NCI-H82 treated with DMSO at 0.1 percent for 48 hours (cell line): ENCODE results near the gene ADAMTS17.

Experiments
- DNase-seq: peaks from one replicate; lab custom pipeline; 2025; ENCODE audit not compliant: unreplicated experiment; lab: John Stamatoyannopoulos, UW

The ADAMTS17 gene

DNA sequence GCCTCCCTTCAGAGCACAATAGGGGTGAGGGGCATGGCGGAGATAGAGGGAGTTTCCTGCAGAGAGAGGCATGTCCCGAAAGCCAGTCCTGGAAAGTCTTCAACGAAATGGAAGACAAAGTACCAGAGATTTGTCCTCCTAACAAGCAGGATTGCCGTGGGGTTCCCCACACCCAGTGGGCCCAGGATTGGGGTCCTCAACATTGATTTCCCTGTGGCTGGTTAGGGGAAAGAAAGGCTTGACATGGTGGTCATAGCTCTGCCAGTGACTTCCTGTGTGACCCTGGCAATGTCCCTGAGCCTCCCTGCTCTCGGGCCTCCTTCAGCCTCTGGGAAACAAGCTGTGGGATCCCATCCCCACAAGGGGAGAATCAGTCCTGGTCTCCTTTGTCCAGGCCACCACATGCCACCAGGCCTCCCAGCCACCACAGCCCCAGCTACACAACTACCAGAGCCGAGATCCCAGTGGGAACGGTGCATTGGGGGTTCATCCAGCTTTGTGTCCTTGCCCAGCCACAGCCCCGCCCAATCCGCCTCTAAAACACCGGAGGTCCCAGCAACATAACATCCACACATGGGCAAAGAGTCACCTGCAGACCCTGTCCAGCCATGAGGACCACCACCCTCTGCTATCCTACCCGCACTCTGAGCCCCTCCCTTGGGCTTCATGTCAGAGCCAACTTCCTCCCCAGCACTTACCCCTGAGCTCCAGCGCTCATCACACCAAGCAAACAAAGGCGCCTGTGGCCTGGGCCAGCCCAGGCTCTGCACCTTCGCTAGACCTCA is 63.0 kb downstream of the ADAMTS17 start:
- no peak for DNase-seq

GRCh38 chr15:100277087-100277855 is 64.5 kb downstream of the ADAMTS17 start:
- no peak for DNase-seq

DNA sequence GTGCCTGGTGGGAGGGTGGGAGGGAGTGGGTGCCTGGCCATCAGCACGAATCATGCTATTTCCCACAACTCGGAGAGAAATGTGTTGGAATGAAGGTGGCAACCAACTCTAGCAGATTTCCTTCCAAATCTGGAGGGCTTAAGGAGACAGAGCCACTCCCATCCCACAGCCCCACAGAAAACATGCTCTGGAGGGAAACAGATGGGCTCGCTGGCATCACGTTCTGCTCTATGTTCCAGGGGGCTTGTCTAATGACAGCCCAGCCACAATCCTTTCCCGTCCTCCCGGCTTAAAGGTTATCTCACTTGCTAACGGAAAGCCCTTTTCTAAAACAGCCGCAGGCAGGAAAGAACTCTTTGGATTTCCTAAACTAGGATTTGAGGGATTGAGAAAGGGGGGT is 65.3 kb downstream of the ADAMTS17 start:
- DNase-seq, result peak; percentile 7

- DNase-seq, result no peak
These were observed 66.1 kb downstream of the ADAMTS17 start for GRCh38 chr15:100275641-100276040.

- no peak for DNase-seq
These were observed 71.9 kb downstream of the ADAMTS17 start for GRCh38 chr15:100269831-100270230.

- DNase-seq, result no peak
These were observed 75.6 kb downstream of the ADAMTS17 start for GRCh38 chr15:100266166-100266565.

GRCh38 chr15:100265641-100266035 is 76.1 kb downstream of the ADAMTS17 start:
- DNase-seq, result no peak

- DNase-seq, result no peak
These were observed 76.7 kb downstream of the ADAMTS17 start for GRCh38 chr15:100264994-100265640.

GRCh38 chr15:100263721-100264455 is 77.9 kb downstream of the ADAMTS17 start:
- DNase-seq, result no peak

- no peak for DNase-seq
These were observed 78.7 kb downstream of the ADAMTS17 start for GRCh38 chr15:100263031-100263430.

- no peak for DNase-seq
These were observed 80.2 kb downstream of the ADAMTS17 start for GRCh38 chr15:100261302-100262240.

- DNase-seq, result no peak
These were observed 82.5 kb downstream of the ADAMTS17 start for GRCh38 chr15:100259266-100259665.

DNA sequence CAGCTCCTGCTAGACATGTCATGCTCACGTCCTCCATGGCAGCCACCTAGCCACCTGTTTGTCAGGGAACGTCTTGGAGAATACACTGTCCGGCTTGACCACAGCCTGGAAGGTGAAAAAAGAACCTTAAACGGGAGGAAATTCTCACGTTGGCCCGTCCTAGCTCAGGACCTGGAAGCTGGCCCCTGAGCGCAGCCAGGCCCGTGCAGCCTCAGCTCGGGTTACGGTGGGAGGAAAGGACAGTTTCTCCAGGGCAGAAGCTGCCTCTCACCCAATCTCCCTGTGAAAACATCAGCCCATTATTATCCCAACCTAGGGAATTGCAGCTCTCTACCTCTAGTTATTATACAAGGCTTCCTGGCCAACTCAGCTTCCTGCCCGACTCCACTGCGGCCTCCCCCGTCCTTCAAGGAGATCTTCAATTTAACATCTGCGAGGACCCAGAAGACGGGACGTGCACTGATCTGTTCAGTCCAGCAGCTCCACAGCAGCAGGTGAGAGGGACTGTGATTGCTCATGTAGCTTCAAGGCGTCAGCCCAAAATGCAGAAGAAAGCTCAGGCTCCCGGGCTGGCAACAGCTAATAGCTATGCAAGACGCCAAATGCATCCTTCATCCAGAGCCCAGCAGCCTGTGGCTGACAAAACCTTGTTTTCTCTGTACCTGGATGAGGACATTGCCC is 84.7 kb downstream of the ADAMTS17 start:
- DNase-seq, result no peak

DNA sequence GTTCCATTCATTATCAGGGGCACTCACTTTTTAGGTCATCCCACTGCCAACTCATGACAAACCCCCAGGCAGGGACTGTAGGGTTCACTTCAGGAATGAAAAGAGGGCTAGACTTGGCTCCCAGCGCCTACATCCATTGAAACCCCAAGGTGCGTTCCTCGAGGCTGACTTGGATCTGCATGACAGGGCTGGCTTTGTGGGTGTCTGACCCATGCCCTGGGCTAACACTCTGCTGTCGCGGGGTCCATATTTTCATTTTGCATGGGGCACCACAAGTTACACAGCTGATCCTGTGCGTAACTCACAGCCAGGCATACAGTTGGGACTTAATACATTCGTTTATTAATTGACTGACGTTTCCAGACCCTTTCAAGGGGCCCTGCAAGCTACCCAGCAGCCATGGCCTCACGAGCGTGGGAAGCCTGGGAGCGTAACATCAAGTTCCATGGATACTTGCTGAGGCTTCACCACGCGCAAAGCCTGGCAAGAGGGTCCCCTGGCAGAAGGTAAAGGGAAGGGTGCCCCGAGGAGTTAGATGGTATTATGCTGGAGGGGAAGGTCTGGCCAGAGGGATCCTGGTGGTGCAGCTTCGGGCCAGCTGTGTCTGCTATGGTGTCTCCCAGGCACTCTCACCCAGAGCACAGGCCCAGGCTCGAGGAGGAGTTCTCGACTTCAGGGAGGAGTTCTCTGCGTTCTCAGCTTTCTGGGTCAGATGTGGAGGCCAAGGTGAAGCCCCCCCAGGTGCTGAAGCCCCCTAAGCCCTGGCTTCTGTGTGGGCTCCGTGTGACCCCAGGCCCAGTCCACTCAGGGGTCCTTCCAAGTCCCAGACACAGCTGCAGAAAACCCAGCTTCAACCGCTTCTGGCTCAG is 85.4 kb downstream of the ADAMTS17 start:
- DNase-seq, result no peak

DNA sequence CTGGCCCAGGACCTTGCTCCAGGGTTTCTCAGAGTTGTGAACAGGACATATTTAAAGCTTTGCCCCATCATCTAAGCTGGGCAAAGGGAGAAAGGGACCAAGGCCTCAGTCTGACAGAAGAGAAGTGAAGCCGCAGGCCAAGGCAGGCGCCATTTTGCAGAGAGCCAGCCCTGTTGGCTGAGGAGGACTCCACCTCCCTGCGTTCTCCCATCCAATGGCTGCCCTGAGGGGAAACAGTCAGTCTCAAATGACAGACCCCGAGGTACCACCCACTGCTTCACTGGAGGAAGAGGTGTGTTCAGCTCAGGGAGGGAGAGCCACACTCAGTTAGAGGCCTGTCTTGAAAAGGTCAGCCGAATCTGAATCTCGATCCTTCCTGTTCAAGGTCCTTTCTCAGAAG is 86.1 kb downstream of the ADAMTS17 start:
- DNase-seq, result no peak

DNA sequence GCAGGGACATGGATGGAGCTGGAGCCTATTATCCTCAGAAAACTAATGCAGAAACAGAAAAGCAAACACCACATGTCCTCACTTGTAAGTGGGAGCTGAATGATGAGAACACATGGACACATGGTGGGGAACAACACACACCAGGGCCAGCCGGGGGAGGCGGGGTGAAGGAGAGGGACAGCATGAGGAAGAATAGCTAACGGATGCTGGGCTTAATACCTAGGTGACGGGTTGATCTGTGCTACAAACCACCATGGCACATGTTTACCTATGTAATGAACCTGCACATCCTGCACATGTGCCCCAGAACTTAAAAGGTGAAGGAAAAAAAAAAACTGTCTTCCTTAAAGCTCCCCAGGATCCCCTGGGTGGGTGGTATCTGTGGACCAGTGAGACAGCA is 87.1 kb downstream of the ADAMTS17 start:
- no peak for DNase-seq

GRCh38 chr15:100254285-100254684 is 87.5 kb downstream of the ADAMTS17 start:
- no peak for DNase-seq

- no peak for DNase-seq
These were observed 88.1 kb downstream of the ADAMTS17 start for GRCh38 chr15:100253640-100254039.
